Glomerular visceral epithelial cell (primary cell): ENCODE results near the gene OR56A1.
"Not testable (repeated sequence)": the region's sequence is repeated elsewhere in the genome, so short reads cannot be mapped to it uniquely, and the experiment has no call there.

ENCODE experiments used
- DNase-seq: peaks from one replicate; pipeline ENCODE4 v3.0.0-alpha.2; 2016; ENCODE audit errors: extremely low spot score

The OR56A1 gene, protein sequence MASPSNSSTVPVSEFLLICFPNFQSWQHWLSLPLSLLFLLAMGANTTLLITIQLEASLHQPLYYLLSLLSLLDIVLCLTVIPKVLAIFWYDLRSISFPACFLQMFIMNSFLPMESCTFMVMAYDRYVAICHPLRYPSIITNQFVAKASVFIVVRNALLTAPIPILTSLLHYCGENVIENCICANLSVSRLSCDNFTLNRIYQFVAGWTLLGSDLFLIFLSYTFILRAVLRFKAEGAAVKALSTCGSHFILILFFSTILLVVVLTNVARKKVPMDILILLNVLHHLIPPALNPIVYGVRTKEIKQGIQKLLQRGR

DNA sequence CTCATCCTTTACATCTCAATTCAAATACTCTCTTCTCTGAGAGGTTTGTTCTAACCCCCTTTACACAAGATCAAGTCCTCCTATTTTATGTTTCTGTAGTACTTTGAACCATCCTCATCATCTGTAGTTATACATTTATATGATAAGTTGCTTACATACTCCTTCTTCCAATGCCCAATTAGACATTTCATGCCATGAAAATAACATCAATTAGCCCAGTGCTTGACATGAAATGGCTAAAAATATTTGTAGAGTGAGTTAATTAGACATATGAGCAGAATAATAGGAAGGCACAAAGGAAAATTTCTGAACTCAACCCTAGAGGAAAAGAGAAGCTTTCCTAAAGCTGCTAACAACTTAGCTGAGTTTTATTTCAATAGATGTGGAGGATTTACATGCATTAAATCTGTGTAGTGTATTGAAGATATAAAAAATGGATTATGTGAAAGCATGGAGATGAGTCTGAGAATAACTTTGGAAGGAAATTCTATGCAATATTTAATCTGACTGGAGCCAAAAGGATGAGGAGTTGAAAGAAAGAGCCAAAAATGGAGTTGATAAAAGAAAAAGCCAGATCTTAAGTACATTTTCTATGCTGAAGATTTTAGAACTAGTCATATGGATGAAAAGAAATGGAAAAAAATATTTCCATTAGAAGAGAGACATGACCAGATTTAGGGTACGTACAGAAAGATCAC lies at the start of gene OR56A1:
OR56A1 (minus strand) TSS at position 51 of the 698 bp plus-strand sequence. CDS start 3,066 bp downstream, outside the sequence.
- no peak for DNase-seq

DNA sequence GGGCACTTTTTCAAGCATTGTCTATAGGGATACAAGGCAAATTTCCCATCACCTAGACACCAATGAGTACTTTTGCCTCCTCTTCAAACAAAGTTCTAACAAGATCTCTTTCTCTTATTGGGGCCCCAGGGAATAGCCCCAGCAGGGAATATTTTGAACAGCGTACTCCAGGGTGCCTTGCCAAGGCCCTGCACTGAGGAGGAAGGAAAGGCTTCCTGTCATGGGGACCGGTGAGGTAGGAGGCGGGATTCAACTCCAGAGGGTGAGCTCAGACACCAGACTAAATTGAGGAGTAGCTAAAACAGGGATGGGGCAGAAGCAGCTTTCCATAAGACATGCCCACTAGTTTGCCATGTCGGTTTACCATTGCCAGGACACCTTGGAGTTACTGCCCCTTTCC lies 48.9 kb upstream of the OR56A1 start:
- DNase-seq, result no peak

DNA sequence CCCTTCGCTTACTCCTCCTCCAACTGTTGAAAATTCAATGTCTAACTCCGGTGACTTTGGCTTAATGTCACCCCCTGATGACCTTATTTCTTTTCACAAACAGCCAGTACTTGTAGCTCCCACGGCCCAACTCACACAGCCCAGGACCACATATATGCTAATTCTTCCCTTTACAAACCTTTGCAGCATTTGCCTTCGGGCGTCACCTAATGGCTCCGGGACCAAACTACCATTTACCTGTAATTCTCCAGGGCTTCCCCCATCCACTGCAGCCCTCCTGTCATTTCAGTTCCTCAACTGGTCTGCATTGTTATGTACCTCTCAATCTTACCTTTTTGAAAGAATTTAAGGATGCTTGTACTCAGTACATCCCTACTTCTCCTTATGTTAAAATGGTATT lies 47.2 kb upstream of the OR56A1 start:
- no peak for DNase-seq

DNA sequence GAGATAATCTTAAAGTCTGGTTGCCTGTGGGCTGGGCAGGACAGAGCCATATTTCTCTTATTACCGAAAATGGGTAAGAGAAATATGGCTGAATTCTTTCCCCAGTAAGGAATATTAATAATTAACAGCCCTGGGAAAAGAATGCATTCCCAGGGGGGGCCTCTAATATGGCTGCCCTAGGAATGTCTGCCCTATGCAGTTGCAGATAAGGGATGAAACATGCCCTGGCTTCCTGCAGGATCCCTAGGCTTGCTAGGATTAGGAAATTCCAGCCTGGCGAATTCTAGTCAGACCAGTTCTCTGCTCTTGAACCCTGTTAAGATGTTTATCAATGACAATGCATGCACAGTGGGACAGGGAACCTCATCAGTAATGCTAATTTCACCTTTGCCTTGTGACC lies 45.9 kb upstream of the OR56A1 start:
- not testable (repeated sequence) for DNase-seq

DNA sequence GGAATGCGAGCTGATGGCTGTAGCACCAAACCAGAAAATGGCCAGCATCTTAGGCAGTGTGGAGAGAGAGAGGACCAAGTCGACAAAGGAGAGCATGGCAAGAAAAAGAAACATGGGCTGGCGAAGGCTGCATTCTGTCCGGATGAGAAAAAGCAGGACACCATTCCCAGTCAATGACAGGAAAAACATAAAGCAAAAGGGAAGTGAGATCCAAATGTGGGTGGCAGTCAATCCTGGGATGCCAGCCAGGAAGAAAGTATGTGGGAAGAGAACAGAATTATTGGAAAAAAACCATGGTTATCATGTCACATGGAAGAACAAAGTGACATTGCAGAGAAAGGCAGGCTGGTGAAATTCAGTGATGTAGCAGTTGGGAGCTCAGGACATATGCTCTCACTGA lies 36.9 kb upstream of the OR56A1 start:
- no peak for DNase-seq

DNA sequence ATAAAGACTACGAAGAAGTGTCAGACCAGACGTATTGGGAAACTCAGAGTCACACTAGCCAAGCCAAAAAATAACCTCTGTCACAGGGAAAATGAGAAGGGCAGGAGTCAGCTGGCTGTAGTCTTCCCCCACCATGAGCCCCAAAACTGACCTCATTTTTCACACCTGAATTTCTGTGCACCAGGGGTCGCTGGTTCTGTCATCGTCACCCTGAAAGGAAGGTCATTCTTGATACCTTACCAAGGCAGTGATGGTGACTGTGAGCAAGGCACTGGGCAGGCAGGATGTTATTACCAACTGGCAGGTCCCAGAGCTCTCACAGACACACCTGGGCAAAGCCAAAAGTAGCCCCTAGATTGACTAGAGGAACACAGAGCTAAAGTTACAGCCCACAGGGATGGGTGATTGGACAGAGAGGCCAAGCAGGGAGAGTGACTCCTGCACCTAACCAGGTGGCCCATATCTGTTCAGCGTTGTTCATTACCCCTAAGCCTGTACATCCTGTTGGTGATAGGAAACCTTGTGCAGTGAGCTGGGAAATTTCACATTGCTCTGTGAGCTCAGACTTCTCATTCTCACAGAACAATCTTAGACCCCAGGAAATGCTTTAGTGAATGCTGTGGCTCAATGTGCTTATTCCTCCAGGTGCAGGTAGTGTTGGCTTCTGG lies 32.3 kb upstream of the OR56A1 start:
- no peak for DNase-seq

DNA sequence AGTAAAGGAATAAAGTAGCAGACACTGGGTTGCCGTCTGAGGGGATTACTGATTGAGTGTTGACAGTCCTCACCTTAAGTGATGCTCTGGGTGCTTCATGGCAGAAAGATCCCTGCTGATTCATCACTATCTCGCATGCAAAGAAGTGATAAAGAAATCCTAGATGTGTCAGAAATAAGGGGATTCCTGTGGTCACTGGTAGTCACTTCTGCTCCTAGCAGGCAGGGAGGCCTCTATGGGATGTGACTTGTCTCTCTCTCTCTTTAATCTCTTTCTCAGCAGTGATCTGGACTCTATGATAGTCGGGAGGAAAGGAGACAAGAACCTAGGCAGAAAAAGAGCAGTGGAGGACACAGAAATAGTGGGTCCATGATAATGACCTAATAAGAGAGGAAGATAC lies 30.9 kb upstream of the OR56A1 start:
- DNase-seq, result no peak

DNA sequence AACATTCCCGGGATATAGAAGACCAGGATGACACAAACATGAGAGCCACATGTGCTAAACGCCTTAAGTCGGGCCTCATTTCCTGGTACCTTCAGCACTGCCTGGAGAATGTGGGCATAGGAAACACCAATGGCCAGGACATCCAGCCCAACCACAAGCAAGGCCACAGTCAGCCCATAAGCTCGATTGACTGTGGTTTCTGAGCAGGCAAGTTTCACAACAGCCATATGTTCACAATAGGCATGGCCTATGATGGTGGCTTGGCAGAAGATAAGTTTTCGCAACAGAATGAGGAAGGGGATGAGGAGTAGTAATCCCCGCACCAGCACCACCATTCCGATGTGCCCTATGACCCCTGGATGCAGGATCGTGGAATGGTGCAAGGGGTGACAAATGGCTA lies 26.9 kb upstream of the OR56A1 start:
- DNase-seq, result no peak

DNA sequence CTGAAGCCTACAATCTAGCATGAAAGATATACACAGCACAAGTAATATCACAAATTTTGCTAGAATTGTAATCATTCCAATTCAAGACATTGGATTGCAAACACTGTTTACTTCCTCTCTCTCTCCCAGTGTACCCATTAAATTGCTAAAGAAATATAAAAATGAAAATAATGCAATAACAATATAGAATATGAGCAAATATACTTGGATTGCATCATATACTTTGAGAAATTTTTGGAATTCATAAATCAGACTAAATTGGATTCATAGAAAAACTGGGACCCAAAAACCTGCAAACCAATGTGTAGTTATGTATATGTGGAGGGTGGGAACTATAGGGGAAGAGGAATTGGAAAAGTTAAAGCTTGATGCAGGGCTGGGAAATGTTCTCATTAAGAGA lies 25.0 kb upstream of the OR56A1 start:
- no peak for DNase-seq

DNA sequence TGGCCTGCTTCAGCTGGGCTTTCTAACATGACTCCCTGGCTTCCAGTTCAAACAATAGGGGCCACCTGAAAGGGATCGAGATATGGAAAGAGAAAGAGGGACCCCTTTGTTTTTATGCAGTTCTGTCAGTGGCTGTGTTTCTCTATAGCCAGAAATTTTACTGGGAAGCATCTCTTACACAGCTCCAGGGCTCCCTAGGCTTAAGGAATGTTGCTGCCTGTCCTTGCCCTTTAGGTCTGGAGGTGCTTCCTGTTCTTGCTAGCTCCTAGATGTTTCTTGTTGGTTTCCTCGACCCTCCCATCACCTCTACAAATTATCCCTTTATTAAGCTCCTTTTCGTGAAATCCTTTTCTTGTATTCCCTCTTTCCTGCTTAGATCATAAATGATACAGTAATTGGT lies 21.8 kb upstream of the OR56A1 start:
- no peak for DNase-seq

DNA sequence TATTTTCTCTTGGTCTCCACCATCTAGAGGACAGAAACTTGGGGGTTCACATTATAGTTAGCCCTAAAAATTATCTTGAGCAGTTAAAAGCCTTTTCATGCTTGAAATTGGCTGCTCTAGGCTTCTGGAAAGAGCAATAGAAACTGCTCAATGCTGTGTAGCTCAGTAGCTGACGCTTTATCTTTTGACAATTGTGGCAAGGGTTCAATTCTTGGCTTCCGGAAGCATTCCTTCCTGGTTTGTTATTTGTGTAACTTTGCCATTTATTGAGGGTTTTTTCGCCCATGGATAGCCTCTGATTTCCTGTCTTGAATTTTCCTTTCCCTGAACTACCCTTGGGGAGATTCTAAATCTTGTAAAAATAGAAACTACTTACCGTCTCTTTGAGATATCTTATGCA lies 10.3 kb upstream of the OR56A1 start:
- no peak for DNase-seq

DNA sequence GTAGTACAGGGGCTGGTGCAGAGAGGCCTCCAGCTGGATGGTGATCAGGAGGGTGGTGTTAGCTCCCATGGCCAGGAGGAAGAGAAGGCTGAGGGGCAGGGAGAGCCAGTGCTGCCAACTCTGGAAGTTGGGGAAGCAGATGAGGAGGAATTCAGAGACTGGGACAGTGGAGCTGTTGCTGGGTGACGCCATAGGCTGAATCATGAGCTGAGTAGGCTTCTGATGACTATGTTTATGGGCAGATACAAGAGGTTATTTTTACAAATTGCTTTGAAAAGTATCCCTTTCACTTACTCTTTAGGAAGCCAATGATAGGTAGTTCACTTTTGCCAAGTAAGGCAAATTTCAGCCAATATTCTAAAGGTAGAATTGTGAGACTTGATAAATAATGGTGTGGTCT lies 3.1 kb downstream of the OR56A1 start:
- DNase-seq, result no peak

DNA sequence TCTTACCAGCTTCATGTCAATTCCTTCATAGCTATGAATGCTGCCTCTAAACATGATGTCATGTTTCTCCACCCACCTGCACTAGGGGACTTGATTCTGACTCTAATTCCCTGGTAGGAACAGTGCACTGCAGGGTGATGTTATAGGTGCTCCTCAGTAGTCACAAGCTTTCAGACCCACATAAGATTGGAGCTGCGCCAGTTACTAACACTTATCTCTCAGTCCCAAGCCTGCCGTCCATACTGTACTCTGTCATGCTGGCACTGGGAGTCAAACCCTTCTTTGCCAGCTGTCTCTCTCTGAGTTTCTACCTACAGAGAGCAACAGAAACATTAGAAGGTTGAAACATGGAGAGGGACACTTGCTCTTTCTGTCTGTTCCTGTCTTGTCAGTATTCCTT lies 5.5 kb downstream of the OR56A1 start:
- DNase-seq, result no peak

DNA sequence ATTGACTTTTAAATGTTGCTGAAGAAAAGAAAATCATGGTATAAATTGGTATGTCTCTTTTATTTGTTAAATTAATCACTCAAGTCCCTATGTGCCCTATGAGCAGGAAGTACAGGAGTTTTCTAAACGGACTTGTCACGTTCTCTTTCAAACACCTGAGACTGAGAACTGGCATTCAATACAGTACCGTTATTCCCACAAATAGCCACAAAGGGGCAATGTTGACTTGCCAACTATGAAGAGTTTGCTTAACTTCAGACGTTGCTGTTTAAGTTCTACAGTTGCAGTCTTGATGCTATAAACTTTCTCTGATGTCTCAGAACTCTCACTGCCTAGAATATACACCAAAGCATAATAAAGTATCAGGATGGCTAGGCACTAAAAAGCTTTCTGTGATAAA lies 7.6 kb downstream of the OR56A1 start:
- DNase-seq, result peak; percentile 17

DNA sequence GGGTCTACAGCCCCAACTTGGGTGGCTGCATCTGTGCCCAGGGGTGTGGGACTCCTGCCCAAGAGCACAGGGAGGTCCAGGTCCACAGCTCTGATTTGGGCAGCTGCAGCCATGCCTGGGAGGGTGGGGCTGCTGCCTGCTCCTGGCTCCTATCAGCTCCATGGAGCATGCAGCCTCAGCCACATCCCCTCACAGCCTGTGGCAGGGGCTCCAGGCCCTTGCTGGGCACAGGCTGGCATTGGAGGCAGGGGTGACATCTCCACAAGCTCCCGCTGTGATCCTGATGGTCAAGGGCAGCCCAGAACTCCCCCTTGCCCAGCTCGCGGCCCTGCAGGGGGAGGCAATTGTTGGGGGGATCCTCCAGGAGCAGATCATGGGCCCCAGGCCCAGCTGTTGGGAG lies 17.5 kb downstream of the OR56A1 start:
- DNase-seq, result no peak

DNA sequence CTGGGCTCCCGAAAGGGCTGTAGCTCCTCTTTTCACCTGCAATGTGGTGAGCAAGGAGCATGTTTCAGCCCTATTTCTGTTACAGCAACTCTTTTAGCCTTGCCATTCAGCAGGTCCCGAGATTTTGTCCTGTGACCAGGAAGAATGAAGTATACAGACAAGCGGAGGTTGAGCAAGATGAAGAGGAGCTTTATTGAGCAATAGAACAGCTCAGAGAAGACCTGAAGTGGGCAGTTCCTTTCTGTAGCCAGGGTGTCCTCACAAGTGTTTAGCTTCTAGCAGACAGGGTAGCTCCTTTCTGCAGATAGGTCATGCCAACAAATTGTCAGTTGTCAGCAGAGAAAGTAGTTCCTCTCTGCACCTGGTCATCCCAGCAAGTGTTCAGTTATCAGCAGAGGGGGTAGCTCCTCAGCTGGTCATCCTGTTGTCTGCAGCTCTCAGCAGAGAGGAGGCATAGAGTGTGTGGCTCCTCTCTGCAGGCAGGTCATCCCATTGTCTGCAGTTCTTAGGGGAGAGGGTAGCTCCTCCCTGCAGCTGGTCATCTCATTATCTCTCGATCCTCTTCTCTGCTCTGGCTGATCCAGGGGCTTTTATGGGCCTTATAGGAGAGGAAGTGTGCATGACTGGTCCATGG lies 18.4 kb downstream of the OR56A1 start:
- no peak for DNase-seq

DNA sequence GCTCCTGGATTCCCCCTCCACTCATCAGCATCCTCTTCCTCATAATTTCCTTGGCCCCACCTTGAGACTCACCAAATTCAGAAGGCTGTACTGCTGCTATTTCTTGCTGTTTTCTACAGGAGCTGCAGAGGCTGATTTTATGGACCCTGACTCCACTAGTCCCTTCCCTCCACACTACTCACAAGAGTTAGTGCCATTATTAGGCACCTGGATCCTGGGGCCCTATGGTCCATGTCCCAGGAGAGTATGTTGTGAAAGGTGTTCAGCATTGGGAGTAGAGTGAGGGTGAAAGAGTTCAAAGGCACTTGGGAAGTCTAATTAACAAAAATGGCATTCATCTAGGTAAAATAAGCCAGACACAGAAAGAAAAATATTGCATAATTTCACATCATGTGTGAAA lies 23.7 kb downstream of the OR56A1 start, which contains the start of gene OR56A4:
OR56A4 (minus strand) TSS at position 101 of the 400 bp plus-strand sequence. CDS start 3,954 bp downstream, outside the sequence.
- no peak for DNase-seq

DNA sequence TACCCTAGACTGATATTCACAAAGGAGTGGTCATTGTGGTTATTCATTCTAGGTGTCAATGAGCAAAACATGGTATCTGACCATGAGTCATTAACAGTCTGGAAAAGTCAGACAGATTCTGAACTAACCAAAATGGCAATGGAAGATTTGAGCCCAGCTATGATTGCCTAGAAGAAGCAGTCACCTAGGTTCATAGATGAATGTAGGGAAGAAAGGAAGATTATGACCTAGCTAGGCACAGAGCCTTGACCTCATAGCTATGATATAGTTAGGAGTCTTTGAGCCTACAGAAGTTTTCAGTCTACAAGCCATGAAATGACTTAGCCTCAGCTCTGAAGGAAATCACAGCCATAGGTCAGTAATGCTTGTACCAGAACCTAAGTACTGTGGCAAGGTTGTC lies 24.2 kb downstream of the OR56A1 start:
- no peak for DNase-seq

DNA sequence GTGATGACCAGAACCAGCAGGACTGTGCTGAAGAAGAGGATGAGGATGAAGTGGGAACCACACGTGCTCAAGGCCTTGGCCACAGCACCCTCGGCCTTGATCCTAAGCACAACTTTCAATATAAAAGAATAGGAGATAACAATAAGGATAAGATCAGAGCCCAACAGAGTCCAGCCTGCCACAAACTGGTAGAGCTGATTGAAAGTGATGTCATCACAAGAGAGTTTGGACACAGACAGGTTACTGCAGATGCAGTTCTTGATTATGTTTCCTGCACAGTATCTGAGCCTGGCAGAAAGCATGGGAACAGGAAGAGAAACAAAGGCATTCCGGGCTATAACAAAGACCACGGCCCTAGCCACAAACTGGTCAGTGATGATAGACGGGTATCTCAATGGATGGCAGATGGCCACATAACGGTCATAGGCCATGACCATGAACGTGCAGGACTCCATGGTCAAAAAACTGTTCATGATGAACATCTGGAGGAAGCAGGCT lies 28.3 kb downstream of the OR56A1 start:
- no peak for DNase-seq

DNA sequence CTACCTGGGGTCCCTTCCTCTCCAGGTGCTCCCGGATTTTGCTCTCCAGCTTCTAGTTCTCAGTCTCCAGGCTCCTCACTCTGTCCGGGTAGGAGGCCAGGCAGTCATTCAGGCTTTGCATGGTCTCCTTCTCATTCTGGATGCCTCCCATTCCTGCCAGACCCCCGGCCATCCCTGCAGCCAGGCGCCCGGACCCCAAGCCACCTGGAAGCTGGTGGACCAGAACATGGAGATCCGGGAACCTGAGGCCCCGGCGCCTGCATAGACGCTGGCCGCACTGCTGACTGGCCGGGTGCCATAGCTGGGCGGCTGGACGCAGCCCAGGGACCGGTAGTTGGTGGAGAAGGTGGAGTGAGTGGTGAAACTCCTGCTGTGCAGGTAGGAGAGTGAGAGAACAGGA lies 35.8 kb downstream of the OR56A1 start:
- DNase-seq, result no peak

DNA sequence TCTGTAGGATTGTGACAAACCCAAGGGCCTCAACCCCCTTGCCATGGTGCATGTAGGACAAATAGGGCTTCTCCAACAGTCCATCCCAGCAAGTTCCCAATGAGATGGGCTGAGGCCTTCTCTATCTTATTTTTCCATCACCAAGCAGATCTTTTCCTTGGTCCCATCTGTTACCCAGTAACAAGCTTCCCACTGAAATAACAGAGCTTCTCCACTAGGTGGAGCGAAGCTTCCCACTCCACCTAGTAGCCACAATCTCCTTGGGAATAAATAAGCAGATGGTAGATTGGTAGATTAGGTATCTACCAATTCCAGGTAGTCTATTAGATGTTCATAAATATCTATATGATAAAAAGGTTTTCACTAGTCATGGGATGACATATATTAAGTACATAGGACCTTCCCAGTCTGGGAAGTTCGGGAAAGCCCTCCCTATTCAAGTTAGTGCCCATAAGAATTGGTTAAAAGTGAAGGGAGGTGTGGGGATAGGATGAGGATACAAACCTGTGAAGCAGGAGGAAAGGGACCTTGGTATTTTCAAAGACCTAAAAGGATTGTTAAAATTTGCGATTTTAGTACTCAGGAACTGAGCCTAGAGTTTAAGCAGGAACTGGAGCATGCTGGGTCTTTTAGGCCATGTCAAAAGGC lies 37.8 kb downstream of the OR56A1 start:
- peak; percentile 7 for DNase-seq

DNA sequence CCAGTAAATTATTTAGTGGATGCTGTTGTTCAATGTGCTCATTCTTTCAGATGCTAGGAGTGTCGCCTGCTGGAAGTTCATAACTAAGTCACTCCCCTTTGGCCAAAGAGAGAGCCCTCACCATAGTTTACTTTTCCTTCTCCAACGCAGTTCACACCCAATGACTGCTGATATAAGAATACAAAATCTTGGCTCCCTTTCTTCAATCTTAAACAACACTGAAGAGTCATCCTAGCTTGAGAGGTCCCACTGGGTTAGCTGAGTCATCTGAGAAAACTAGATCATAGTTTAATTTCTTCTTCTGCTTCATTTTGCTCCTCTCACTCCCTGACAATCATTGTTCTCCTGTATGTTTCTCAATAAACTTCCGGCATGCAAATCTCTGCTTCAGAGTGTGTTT lies 38.4 kb downstream of the OR56A1 start:
- no peak for DNase-seq
